Gastroesophageal sphincter (tissue), 3 donors: Measurements from ENCODE around the gene AMH.

Experiments used
- POLR2A ChIP-seq, 2 donors: fragments of 450-650 bp; IDR thresholded peaks; one replicate each; pipeline ENCODE4 v1.6.1; 2017; ENCODE audit warnings: antibody characterized with exemption in 2 of 2, mild to moderate bottlenecking in 2 of 2, moderate library complexity in 1 of 2
- POLR2AphosphoS5 ChIP-seq: sonication (generic); formaldehyde crosslinking; IDR thresholded peaks from one replicate; pipeline ENCODE4 v1.6.1; 2017; ENCODE audit warnings: antibody characterized with exemption
- TF ChIP-seq, protein P1 (sequence below), 4 experiments: fragments of 200-600 bp in 2 of 4; fragments of 450-650 bp in 2 of 4; sonication (generic) in 1 of 4; IDR thresholded peaks; one replicate each; pipeline ENCODE4 v1.5.1; 2017 to 2019; ENCODE audit warnings: antibody characterized with exemption in 4 of 4, mild to moderate bottlenecking in 2 of 4, moderate library complexity in 2 of 4

DNA sequence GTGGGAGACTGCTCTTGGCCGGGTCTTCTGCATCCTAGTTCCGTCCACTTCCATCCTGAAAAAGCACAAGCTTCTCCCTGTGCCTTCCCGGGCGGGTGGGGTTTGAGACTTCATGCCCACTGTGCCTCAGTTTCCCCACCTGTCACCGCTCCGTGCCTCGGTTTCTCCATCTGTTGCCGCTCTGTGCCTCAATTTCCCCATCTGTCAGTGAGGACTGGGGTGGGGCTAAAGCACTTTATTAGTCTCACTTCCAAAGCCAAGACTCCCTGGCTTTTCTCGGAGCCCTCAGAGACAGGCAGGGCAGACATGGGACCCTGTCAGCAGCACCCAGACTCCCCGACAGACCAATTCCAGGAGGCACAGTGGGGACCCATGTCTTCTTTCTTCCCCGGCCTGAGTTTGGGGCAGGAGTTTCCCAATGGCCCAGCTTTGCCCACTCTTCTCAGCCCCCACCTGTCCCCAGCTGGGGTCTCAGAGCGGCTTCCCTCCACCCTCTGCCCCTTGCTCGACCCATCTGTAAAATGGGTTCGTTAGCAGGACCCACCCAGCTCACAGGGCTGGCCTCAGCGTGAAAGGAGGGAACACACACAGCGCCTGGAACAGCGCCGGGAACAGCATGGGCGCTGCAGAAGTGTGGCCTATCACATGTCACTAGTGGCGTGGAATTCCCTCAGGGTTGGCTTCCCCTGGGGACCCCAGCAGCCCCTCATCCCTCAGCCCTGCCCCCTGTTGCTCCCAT, 37.4 kb downstream of the AMH start:
- TF ChIP-seq POLR2AphosphoS5: no peak
- TF ChIP-seq, protein P1, sequence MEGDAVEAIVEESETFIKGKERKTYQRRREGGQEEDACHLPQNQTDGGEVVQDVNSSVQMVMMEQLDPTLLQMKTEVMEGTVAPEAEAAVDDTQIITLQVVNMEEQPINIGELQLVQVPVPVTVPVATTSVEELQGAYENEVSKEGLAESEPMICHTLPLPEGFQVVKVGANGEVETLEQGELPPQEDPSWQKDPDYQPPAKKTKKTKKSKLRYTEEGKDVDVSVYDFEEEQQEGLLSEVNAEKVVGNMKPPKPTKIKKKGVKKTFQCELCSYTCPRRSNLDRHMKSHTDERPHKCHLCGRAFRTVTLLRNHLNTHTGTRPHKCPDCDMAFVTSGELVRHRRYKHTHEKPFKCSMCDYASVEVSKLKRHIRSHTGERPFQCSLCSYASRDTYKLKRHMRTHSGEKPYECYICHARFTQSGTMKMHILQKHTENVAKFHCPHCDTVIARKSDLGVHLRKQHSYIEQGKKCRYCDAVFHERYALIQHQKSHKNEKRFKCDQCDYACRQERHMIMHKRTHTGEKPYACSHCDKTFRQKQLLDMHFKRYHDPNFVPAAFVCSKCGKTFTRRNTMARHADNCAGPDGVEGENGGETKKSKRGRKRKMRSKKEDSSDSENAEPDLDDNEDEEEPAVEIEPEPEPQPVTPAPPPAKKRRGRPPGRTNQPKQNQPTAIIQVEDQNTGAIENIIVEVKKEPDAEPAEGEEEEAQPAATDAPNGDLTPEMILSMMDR (IDR thresholded peaks at IDR 0.05): no peak
- no peak for TF ChIP-seq POLR2A (IDR thresholded peaks at IDR 0.05)
